Measurements from ENCODE around the gene MRPS35.

MRPS35 gene

GRCh38 chr12:27689558-27690180 is 21.0 kb upstream of the MRPS35 start:
- TF ChIP-seq, protein P1, sequence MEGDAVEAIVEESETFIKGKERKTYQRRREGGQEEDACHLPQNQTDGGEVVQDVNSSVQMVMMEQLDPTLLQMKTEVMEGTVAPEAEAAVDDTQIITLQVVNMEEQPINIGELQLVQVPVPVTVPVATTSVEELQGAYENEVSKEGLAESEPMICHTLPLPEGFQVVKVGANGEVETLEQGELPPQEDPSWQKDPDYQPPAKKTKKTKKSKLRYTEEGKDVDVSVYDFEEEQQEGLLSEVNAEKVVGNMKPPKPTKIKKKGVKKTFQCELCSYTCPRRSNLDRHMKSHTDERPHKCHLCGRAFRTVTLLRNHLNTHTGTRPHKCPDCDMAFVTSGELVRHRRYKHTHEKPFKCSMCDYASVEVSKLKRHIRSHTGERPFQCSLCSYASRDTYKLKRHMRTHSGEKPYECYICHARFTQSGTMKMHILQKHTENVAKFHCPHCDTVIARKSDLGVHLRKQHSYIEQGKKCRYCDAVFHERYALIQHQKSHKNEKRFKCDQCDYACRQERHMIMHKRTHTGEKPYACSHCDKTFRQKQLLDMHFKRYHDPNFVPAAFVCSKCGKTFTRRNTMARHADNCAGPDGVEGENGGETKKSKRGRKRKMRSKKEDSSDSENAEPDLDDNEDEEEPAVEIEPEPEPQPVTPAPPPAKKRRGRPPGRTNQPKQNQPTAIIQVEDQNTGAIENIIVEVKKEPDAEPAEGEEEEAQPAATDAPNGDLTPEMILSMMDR (IDR thresholded peaks at IDR 0.05; ENCODE audit: low read depth, low read length), result no peak
- H3K4me3 ChIP-seq (replicated peaks in 1 of 2; ENCODE audit: low read depth in 2 of 2, low read length in 2 of 2), result no peak overlapping the region
- DNase-seq (ENCODE audit: low read depth in 2 of 2), result no peak

- DNase-seq (ENCODE audit: low read depth in 2 of 2), result no peak
- TF ChIP-seq, protein P1 (IDR thresholded peaks at IDR 0.05; ENCODE audit: low read depth, low read length), result no peak
Measured at GRCh38 chr12:27693403-27693802, 17.2 kb upstream of the MRPS35 start.

GRCh38 chr12:27695556-27696292 is 14.9 kb upstream of the MRPS35 start:
- no peak overlapping the region for H3K4me3 ChIP-seq (replicated peaks in 1 of 2; ENCODE audit: low read depth in 2 of 2, low read length in 2 of 2)
- TF ChIP-seq, protein P1 (IDR thresholded peaks at IDR 0.05; ENCODE audit: low read depth, low read length), result no peak
- DNase-seq (ENCODE audit: low read depth in 2 of 2), result peak in 1 of 2 donors; percentile 21

More at GRCh38 chr12:27693403-27693802, 17.2 kb upstream of the MRPS35 start:
- H3K4me3 ChIP-seq (replicated peaks in 1 of 2; ENCODE audit: low read depth in 2 of 2, low read length in 2 of 2), result no peak overlapping the region

DNA sequence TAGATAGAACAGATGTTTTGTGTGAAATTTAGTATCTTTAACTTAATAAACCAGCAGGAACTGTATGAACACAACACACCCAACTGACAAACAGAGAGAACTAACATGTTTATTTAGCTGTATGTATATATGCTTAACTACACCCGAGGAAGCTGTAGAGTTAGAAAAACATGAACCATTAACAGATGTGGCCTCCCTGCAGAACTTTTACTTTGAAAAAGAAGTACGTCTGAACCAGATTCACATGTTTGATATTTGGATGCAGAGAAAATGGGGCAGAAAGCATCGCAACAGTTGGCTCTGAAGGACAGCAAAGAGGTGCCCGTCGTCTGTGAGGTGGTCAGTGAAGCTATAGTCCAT is 14.4 kb upstream of the MRPS35 start, which contains the start of gene REP15:
Gene REP15 (plus strand): TSS at position 155 of the 360 bp plus-strand sequence. CDS start 116 bp downstream, at position 271.
- TF ChIP-seq, protein P1 (IDR thresholded peaks at IDR 0.05; ENCODE audit: low read depth, low read length), result no peak
- H3K4me3 ChIP-seq (replicated peaks in 1 of 2; ENCODE audit: low read depth in 2 of 2, low read length in 2 of 2), result no peak within 1 kb of the TSS
- no peak for DNase-seq (ENCODE audit: low read depth in 2 of 2)

GRCh38 chr12:27696864-27697564 is 13.6 kb upstream of the MRPS35 start:
- TF ChIP-seq, protein P1 (IDR thresholded peaks at IDR 0.05; ENCODE audit: low read depth, low read length), result no peak
- no peak overlapping the region for H3K4me3 ChIP-seq (replicated peaks in 1 of 2; ENCODE audit: low read depth in 2 of 2, low read length in 2 of 2)
- DNase-seq (ENCODE audit: low read depth in 2 of 2), result no peak

- H3K4me3 ChIP-seq (replicated peaks in 1 of 2; ENCODE audit: low read depth in 2 of 2, low read length in 2 of 2), result no peak overlapping the region
- TF ChIP-seq, protein P1 (IDR thresholded peaks at IDR 0.05; ENCODE audit: low read depth, low read length), result peak; percentile 86
- peak; percentile 91 to 96 for DNase-seq (ENCODE audit: low read depth in 2 of 2)
Measured at GRCh38 chr12:27703720-27704452, 6.7 kb upstream of the MRPS35 start.

Data from cardiac fibroblast (primary cell).